HepG2 (cell line): ENCODE measurements around the gene ZFP90.

Experiments
- KAT2B ChIP-seq: fragments of 150-350 bp; IDR thresholded peaks from 2 replicates; pipeline ENCODE4 v1.6.1; 2014; ENCODE audit warnings: low read depth, low read length, borderline replicate concordance
- NCOA1 ChIP-seq: sonication (generic); formaldehyde crosslinking; IDR thresholded peaks from 2 replicates; pipeline ENCODE4 v1.9.0; 2021; ENCODE audit warnings: missing genetic modification reagents
- RAD21 ChIP-seq: fragments of 450-650 bp; formaldehyde crosslinking; IDR thresholded peaks from 2 replicates; pipeline ENCODE4 v1.5.0; 2020; ENCODE audit warnings: mild to moderate bottlenecking
- RELA ChIP-seq: sonication (generic); formaldehyde crosslinking; IDR thresholded peaks from 2 replicates; pipeline ENCODE4 v1.4.0; 2020; ENCODE audit warnings: missing genetic modification reagents
- REPIN1 ChIP-seq: sonication (generic); formaldehyde crosslinking; IDR thresholded peaks from 2 replicates; pipeline ENCODE4 v1.8.0; 2022; ENCODE audit warnings: missing genetic modification reagents, low read depth, mild to moderate bottlenecking, borderline replicate concordance
- SMARCE1 ChIP-seq: fragments of 450-650 bp; IDR thresholded peaks from 2 replicates; pipeline ENCODE4 v1.6.1; 2017; ENCODE audit warnings: borderline replicate concordance
- TCF7 ChIP-seq: sonication (generic); IDR thresholded peaks from 2 replicates; pipeline ENCODE4 v1.6.1; 2016; ENCODE audit warnings: antibody characterized with exemption, low read depth
- ZC3H4 ChIP-seq: sonication (generic); formaldehyde crosslinking; IDR thresholded peaks from 2 replicates; pipeline ENCODE4 v1.4.0; 2020; ENCODE audit warnings: missing genetic modification reagents, borderline replicate concordance
- ZNF678 ChIP-seq: sonication (generic); formaldehyde crosslinking; IDR thresholded peaks from 2 replicates; pipeline ENCODE4 v1.4.0; 2020; ENCODE audit warnings: mild to moderate bottlenecking, missing genetic modification reagents
- ZSCAN30 ChIP-seq: sonication (generic); formaldehyde crosslinking; IDR thresholded peaks from 2 replicates; pipeline ENCODE4 v1.5.0; 2020; ENCODE audit warnings: mild to moderate bottlenecking, missing genetic modification reagents
- TF ChIP-seq, protein P1 (sequence below): sonication (generic); formaldehyde crosslinking; IDR thresholded peaks from 2 replicates; pipeline ENCODE4 v1.9.0; 2021; ENCODE audit warnings: mild to moderate bottlenecking, missing genetic modification reagents
- TF ChIP-seq, protein P2 (sequence below), 2 experiments: sonication (generic) in 1 of 2; formaldehyde crosslinking in 1 of 2; IDR thresholded peaks; 2 replicates each; pipeline versions ENCODE4 v1.4.0 to v1.6.1; 2018 to 2020; ENCODE audit warnings: missing genetic modification reagents in 2 of 2, borderline replicate concordance in 1 of 2, low read depth in 1 of 2, mild to moderate bottlenecking in 1 of 2, missing biosample characterization in 1 of 2
- TF ChIP-seq, protein P3 (sequence below): sonication (generic); formaldehyde crosslinking; IDR thresholded peaks from 2 replicates; pipeline ENCODE4 v1.5.1; 2020; ENCODE audit warnings: missing genetic modification reagents, mild to moderate bottlenecking, borderline replicate concordance

DNA sequence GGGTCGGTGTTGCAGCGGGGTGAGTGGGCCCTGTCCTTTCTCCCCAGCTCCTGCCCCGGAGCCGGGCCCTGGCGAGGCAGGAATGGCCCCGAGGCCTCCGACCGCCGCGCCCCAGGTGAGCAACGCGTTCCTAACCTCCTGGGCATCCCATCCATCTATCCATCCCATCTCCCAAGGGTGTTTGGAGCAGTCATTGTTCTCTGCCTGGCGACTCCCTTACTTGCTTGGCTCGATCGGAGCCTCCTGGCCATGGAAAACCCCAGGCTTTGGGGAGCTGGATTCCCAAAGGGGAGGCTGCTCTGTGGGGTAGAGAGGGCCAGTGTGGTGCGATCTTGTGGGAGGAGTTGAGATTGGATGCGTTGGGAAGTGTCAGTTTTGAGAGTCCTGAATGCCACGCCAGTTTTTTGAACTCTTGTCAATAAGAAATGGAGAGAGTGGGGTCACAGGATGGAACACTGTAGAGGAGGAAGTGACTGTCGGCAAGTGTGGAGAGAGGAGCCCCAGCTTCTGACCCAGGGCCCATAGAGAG lies 684 bp downstream of the ZFP90 start:
- TF ChIP-seq ZC3H4 (CRISPR knock-in tag) (no peak), SMARCE1 (no peak), ZSCAN30 (CRISPR knock-in tag) (no peak), NCOA1 (CRISPR knock-in tag) (no peak), RELA (no peak), KAT2B (no peak), TCF7 (no peak), ZNF678 (CRISPR knock-in tag) (no peak), REPIN1 (no peak), RAD21 (CRISPR knock-in tag) (no peak)
- TF ChIP-seq, protein P1, sequence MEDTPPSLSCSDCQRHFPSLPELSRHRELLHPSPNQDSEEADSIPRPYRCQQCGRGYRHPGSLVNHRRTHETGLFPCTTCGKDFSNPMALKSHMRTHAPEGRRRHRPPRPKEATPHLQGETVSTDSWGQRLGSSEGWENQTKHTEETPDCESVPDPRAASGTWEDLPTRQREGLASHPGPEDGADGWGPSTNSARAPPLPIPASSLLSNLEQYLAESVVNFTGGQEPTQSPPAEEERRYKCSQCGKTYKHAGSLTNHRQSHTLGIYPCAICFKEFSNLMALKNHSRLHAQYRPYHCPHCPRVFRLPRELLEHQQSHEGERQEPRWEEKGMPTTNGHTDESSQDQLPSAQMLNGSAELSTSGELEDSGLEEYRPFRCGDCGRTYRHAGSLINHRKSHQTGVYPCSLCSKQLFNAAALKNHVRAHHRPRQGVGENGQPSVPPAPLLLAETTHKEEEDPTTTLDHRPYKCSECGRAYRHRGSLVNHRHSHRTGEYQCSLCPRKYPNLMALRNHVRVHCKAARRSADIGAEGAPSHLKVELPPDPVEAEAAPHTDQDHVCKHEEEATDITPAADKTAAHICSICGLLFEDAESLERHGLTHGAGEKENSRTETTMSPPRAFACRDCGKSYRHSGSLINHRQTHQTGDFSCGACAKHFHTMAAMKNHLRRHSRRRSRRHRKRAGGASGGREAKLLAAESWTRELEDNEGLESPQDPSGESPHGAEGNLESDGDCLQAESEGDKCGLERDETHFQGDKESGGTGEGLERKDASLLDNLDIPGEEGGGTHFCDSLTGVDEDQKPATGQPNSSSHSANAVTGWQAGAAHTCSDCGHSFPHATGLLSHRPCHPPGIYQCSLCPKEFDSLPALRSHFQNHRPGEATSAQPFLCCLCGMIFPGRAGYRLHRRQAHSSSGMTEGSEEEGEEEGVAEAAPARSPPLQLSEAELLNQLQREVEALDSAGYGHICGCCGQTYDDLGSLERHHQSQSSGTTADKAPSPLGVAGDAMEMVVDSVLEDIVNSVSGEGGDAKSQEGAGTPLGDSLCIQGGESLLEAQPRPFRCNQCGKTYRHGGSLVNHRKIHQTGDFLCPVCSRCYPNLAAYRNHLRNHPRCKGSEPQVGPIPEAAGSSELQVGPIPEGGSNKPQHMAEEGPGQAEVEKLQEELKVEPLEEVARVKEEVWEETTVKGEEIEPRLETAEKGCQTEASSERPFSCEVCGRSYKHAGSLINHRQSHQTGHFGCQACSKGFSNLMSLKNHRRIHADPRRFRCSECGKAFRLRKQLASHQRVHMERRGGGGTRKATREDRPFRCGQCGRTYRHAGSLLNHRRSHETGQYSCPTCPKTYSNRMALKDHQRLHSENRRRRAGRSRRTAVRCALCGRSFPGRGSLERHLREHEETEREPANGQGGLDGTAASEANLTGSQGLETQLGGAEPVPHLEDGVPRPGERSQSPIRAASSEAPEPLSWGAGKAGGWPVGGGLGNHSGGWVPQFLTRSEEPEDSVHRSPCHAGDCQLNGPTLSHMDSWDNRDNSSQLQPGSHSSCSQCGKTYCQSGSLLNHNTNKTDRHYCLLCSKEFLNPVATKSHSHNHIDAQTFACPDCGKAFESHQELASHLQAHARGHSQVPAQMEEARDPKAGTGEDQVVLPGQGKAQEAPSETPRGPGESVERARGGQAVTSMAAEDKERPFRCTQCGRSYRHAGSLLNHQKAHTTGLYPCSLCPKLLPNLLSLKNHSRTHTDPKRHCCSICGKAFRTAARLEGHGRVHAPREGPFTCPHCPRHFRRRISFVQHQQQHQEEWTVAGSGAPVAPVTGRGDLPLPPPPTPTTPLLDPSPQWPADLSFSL (CRISPR knock-in tag), result no peak
- TF ChIP-seq, protein P2, sequence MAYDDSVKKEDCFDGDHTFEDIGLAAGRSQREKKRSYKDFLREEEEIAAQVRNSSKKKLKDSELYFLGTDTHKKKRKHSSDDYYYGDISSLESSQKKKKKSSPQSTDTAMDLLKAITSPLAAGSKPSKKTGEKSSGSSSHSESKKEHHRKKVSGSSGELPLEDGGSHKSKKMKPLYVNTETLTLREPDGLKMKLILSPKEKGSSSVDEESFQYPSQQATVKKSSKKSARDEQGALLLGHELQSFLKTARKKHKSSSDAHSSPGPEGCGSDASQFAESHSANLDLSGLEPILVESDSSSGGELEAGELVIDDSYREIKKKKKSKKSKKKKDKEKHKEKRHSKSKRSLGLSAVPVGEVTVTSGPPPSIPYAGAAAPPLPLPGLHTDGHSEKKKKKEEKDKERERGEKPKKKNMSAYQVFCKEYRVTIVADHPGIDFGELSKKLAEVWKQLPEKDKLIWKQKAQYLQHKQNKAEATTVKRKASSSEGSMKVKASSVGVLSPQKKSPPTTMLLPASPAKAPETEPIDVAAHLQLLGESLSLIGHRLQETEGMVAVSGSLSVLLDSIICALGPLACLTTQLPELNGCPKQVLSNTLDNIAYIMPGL (CRISPR knock-in tag; IDR thresholded peaks at IDR 0.05; ENCODE audit: borderline replicate concordance in 1 of 2, low read depth in 1 of 2), result no peak; a peak in 1 of 4 replicates
- TF ChIP-seq, protein P3, sequence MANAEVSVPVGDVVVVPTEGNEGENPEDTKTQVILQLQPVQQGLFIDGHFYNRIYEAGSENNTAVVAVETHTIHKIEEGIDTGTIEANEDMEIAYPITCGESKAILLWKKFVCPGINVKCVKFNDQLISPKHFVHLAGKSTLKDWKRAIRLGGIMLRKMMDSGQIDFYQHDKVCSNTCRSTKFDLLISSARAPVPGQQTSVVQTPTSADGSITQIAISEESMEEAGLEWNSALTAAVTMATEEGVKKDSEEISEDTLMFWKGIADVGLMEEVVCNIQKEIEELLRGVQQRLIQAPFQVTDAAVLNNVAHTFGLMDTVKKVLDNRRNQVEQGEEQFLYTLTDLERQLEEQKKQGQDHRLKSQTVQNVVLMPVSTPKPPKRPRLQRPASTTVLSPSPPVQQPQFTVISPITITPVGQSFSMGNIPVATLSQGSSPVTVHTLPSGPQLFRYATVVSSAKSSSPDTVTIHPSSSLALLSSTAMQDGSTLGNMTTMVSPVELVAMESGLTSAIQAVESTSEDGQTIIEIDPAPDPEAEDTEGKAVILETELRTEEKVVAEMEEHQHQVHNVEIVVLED (CRISPR knock-in tag), result no peak
